Fibroblast of pulmonary artery (primary cell): ENCODE results near the gene APOL2.
"Not testable (repeated sequence)": the region's sequence is repeated elsewhere in the genome, so short reads cannot be mapped to it uniquely, and the experiment has no call there.

ENCODE experiments used
- DNase-seq: peaks from one replicate; pipeline ENCODE4 v3.0.0-alpha.2; 2010; ENCODE audit warnings: low read depth
- H3K4me3 ChIP-seq: replicated peaks from 2 replicates; pipeline ENCODE4 v1.5.1; 2011; ENCODE audit warnings: low read depth, mild to moderate bottlenecking, control low read depth, low read length, moderate library complexity
- TF ChIP-seq, protein P1 (sequence below): IDR thresholded peaks from 2 replicates; pipeline ENCODE4 v1.5.1; 2011; ENCODE audit warnings: mild to moderate bottlenecking, control low read depth, low read length, inconsistent platforms; ENCODE audit errors: missing control alignments

APOL2 gene

DNA sequence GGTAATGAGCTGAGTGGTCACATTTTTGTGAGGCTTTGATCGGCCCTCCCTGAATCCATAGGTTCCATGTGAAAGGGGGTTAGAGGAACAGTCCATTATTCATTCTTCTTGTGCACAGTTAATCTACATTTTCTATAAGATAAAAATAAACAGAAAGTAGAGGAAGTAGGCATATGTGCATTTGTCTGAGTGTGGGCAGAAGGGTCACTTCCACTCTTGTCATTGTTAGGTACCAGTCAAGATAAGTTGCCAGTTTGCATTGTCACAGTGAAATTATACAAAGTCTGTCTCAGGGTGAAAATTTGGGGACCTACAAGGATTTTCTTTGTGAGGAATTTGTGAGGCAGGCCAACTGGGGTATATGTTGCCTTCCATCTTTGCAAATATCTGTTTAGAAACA, 33.1 kb downstream of the APOL2 start:
- DNase-seq = no peak

DNA sequence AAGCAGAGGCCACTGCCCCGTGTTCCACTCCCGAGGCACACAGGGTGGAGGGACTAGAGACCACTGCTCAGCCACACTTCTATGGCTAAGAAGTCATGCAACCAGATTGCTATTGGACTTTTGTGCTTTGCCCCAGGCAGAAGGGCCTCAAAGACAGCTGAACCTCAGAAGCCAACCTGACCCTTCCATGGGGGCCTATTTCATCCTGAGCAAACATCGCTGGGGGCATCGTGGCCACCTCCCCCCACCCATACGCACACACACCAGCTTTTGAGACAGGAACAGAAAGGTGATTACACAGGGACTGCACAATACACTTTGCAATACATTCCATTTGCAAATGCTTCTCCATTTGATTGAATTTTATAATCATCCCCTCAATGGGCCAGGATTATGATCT, 33.8 kb downstream of the APOL2 start:
- not testable (repeated sequence) for DNase-seq

More for the DNA sequence above, 33.1 kb downstream of the APOL2 start:
- no peak overlapping the region for H3K4me3 ChIP-seq
- TF ChIP-seq, protein P1, sequence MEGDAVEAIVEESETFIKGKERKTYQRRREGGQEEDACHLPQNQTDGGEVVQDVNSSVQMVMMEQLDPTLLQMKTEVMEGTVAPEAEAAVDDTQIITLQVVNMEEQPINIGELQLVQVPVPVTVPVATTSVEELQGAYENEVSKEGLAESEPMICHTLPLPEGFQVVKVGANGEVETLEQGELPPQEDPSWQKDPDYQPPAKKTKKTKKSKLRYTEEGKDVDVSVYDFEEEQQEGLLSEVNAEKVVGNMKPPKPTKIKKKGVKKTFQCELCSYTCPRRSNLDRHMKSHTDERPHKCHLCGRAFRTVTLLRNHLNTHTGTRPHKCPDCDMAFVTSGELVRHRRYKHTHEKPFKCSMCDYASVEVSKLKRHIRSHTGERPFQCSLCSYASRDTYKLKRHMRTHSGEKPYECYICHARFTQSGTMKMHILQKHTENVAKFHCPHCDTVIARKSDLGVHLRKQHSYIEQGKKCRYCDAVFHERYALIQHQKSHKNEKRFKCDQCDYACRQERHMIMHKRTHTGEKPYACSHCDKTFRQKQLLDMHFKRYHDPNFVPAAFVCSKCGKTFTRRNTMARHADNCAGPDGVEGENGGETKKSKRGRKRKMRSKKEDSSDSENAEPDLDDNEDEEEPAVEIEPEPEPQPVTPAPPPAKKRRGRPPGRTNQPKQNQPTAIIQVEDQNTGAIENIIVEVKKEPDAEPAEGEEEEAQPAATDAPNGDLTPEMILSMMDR = no peak

DNA sequence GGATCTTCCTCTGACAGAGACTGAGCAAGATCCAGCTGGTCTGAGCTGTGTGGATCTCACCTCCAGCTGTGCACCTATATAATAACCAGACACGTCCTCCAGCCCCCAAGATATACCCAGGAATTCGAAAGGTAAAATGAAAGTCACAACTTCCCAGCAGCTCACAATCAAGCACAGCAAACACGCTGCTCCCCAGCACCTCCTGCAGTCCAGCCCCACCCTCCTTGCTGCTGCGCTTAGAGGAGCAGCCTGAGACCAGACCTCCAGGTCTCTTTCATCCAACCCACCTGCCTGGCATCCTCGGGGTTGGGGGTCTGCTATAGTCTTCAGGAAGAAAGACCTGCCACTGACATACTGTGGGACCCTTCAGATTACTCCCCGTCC, 34.7 kb downstream of the APOL2 start:
- no peak for DNase-seq
- TF ChIP-seq, protein P1 = no peak
- H3K4me3 ChIP-seq = no peak overlapping the region

More for the DNA sequence above, 33.8 kb downstream of the APOL2 start:
- not testable (repeated sequence) for H3K4me3 ChIP-seq

DNA sequence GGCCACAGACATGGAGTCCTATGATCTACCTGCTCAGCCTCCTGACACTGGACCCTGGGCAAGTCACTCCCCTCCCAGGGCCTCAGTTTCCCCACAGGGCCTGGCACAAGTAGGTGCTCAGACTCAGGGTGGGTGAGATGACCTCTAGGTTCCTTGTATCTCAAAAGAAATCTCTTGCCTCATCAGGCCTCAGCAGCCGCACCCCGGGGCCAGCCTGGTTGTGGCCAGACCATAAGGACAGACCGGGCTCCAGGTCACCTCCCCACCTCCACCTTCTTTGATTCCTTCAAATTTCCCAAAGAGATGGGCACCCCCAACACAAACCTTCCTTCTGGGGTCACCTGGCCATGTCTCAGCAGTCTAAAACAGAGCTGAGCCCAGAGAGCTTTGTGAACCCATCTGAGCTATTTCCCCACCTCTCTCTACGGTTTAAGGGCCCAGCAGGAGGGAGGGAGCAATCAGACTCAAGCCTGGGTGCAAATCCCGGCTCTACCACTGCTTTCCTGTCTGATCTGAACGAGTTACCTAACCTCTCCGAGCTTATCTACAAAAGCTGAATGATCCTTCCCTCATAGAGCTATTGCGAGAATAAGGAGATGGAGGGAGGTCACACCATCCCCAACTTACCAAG, 35.2 kb downstream of the APOL2 start:
- no peak overlapping the region for H3K4me3 ChIP-seq
- TF ChIP-seq, protein P1 = no peak
- DNase-seq = no peak

DNA sequence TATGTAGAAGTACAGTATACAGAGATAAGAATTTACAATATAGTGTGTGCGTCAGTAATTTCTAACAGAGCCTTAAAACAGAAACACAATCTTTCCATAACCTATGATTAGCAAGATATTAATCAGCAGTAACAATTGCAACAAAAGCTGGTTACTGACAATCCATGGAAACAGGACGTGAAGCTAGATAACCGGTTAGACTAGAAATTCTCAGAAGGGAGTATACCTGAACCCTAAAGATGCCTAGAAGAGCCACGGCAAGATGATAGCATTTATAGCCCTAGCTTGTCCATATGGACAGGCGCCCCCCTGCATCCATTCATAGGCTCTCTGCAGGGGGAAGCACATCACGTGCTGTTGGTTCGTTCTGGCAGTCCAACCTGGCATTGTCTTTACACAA, 35.9 kb downstream of the APOL2 start:
- H3K4me3 ChIP-seq, DNase-seq: not testable (repeated sequence)

DNA sequence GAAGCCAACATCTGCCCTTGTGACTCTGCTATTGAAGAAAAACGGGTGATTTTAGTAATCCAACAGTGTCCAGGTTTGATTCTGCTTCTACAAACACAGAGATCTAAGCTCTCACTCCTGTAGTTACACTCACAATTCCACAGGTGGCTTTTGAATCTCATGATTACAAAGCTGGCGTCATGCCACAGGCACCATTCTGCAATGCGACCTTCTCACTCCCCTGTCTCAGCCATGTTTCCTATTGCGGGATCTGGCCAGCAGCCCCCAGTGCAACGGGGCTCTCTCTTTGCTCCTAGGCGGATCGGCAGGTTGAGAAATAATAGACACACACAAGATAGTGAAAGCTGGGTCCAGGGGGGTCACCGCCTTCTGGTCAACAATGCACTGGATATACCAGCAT, 36.4 kb downstream of the APOL2 start:
- DNase-seq, H3K4me3 ChIP-seq: not testable (repeated sequence)

DNA sequence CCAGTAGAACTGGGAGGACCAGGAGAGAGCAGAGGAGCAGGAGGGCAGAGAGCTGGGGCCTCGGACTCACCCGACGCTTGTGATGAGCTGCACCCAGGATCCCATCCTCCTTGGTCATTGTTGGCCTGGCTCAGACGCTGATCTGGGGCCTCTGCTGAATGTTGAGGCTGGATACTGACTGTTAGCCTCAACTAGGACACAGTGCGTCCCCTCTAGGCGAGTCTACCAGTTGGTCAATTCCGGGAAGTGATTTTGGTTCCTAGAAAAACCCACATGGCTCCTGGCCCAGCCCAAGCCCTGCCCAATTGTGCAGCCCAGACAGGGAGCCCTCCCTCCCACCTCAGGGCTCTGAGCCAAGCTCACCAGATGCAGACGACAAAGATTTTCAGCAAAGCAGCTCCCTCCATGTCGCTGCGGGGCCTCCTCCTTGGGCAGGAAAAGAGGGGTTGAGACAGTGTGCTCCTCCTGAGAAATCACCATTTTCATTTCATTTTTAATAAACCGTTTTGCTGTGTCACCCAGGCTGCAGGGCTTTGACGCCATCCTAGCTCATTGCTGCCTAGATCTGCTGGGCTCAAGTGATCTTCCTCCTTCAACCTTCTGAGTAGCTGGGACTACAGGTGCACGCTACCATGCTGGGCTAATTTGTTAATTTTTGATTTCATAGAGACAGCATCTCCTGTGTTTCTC, 37.6 kb downstream of the APOL2 start, which contains the start of gene APOL4:
APOL4 (minus strand) TSS at position 180 of the 690 bp plus-strand sequence; CDS start at position 105, 75 bp downstream.
- TF ChIP-seq, protein P1 = no peak
- DNase-seq = peak; percentile 81
- H3K4me3 ChIP-seq = peak within 1 kb of the TSS; percentile 10

DNA sequence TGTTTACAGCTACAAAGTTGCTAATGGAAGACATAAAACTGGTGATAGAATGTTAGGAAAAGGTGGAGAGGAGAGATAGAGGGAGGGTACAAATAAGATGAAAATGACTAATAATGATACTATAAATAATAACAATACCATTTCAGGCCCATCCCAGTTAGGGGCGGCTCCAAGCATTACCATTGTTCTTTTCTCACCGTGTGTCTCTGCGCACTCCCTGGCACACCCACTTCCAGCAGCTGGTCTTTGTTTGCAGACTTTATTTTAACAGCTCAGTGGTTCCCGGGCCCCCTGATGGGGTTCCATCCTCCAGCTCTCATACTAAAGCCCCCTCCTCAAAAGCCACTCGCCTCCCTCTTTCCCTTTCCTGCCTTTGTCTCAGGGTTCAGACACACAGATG, 38.3 kb downstream of the APOL2 start:
- not testable (repeated sequence) for DNase-seq, H3K4me3 ChIP-seq

DNA sequence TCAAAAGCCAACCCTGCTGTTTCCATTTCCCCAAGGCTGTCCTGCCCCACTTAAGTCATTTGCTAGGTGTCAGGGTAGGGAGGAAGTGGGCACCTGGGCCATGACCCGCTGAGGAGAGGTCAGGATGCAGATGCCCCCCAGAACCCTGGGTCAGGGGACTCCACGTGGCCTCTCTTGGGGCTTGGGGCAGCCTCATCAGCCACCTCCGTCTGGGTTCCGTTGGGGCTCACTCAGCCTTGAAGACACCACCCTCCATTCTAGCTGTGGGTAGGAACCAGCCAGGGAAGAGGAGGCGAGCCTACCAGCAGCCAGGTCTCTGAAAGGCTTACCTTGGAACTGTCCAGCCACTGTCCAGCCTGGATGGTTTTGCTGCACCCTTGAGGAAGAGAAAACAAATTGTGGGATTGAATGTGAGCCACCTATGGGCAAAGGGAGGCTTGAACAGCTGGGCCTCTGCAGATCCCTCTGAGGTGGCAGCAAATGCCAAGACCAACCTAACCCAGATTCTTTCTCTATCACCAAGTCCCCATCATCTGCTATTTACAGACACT, 40.3 kb downstream of the APOL2 start:
- TF ChIP-seq, protein P1 = no peak
- DNase-seq = no peak
- H3K4me3 ChIP-seq = no peak overlapping the region
